Calu3 (cell line): Measurements from ENCODE around the gene VPS41. TPM values are rescaled to one million over a fixed set of nuclear protein-coding genes. Genes with fewer than 3 reads are reported as not detected.
A peak's percentile ranks its signal among the peaks of the same experiment; 100 is the strongest.

ENCODE experiments used
- BruUV-seq: library from RNA; stranded (reverse); fragments of 400-500 nt; replicated peaks from 2 replicates; lab custom pipeline; 2021; lab: Mats Ljungman, UMichigan
- CTCF ChIA-PET: fragments of 300-600 bp; sonication (Branson Sonifier 250); formaldehyde crosslinking; loops from one replicate; lab custom pipeline; 2022; ENCODE audit warnings: antibody characterized with exemption; lab: Charles Lee
- DNase-seq: peaks from one replicate; pipeline ENCODE4 v3.0.0; 2022
- H3K27ac Mint-ChIP-seq: one replicate; pipeline ENCODE4 v1.8.0; 2022; ENCODE audit warnings: mixed read lengths; ENCODE audit not compliant: unreplicated experiment
- H3K27me3 Mint-ChIP-seq: one replicate; pipeline ENCODE4 v1.8.0; 2022; ENCODE audit warnings: mixed read lengths; ENCODE audit not compliant: unreplicated experiment
- H3K36me3 Mint-ChIP-seq: one replicate; pipeline ENCODE4 v1.8.0; 2022; ENCODE audit warnings: mild to moderate bottlenecking, moderate library complexity, mixed read lengths; ENCODE audit not compliant: insufficient read depth, unreplicated experiment
- H3K4me1 Mint-ChIP-seq: one replicate; pipeline ENCODE4 v1.8.0; 2022; ENCODE audit warnings: mild to moderate bottlenecking, low read depth, mixed read lengths; ENCODE audit not compliant: unreplicated experiment
- H3K4me3 Mint-ChIP-seq: one replicate; pipeline ENCODE4 v1.8.0; 2022; ENCODE audit warnings: mild to moderate bottlenecking, low read depth, moderate library complexity, mixed read lengths; ENCODE audit not compliant: unreplicated experiment
- H3K9me3 Mint-ChIP-seq: one replicate; pipeline ENCODE4 v1.8.0; 2022; ENCODE audit warnings: low read depth, mixed read lengths; ENCODE audit not compliant: unreplicated experiment
- intact Hi-C: fragments of 100-400 bp; cut with micrococcal nuclease; formaldehyde crosslinking; loops from one replicate; pipeline ENCODE4 v1.10.0; 2022; ENCODE audit not compliant: unreplicated experiment
- total RNA-seq: library from RNA; stranded (reverse); gene quantifications from 2 replicates; pipeline ENCODE4 v1.2.3, GENCODE V29; 2022
- TF ChIP-seq, protein P1 (sequence below): fragments of 200-600 bp; IDR thresholded peaks from one replicate; pipeline ENCODE4 v1.8.0; 2022; ENCODE audit warnings: antibody characterized with exemption; ENCODE audit not compliant: unreplicated experiment

Gene VPS41
- total RNA-seq, 1 experiment from 2014 or later: 292 TPM

DNA sequence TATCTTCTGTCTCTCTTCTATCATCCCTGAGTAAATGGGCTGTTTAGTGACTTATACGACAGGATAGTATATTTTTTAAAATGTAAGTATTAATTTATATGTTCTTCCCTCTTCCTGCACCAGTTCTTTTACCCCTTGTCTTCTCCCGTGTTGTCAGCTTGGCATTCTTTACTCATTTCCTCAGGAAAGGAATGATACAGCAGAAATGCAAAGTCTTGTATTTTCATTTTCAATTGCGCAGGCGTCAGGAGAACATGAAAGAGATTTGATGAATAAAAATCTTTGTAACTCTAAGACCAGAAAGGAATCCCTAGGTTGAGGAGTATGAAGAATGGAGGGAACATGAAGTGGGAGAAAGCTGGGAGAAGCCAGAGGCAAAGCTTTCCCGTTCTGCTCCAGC, 18.8 kb upstream of the VPS41 start:
- no peak overlapping the region for H3K27ac Mint-ChIP-seq
- no peak for DNase-seq
- TF ChIP-seq, protein P1, sequence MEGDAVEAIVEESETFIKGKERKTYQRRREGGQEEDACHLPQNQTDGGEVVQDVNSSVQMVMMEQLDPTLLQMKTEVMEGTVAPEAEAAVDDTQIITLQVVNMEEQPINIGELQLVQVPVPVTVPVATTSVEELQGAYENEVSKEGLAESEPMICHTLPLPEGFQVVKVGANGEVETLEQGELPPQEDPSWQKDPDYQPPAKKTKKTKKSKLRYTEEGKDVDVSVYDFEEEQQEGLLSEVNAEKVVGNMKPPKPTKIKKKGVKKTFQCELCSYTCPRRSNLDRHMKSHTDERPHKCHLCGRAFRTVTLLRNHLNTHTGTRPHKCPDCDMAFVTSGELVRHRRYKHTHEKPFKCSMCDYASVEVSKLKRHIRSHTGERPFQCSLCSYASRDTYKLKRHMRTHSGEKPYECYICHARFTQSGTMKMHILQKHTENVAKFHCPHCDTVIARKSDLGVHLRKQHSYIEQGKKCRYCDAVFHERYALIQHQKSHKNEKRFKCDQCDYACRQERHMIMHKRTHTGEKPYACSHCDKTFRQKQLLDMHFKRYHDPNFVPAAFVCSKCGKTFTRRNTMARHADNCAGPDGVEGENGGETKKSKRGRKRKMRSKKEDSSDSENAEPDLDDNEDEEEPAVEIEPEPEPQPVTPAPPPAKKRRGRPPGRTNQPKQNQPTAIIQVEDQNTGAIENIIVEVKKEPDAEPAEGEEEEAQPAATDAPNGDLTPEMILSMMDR: no peak
- CTCF ChIA-PET: interaction anchor here (0.7 kb wide), 1 partner anchor 622 kb away, joined by 3 read pairs; no protein-coding TSS in a partner anchor
- H3K9me3 Mint-ChIP-seq: no peaks in the 10 kb centered on the region
- H3K27me3 Mint-ChIP-seq: no peaks in the 10 kb centered on the region
- H3K4me3 Mint-ChIP-seq: no peak overlapping the region
- BruUV-seq: no TSS peak
- H3K36me3 Mint-ChIP-seq: peaks cover 11% of the 10 kb centered on the region
- intact Hi-C loops: no loop called here
- H3K4me1 Mint-ChIP-seq: peaks cover 44% of the 10 kb centered on the region

DNA sequence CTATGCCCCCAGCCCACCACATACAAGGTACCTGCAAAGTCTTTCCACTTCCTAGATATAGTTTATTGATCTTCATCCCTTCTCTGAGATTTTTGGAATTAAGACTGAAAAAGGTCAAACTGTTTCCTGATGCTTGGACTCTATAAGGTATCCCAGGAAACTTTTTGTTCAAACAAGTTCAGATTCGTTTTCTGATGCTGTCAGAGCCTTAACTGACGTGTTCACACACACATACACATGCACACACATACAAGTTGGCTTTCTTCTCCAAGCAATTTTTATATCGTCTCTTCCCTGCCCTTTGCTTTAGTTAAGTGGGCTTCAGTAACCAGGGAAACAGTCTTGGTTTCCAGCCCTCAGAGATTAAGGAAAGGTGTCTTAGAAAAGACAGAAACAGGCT, 11.7 kb upstream of the VPS41 start:
- H3K4me3 Mint-ChIP-seq: no peak overlapping the region
- H3K27me3 Mint-ChIP-seq: no peaks in the 10 kb centered on the region
- H3K36me3 Mint-ChIP-seq: no peaks in the 10 kb centered on the region
- DNase-seq: no peak
- TF ChIP-seq, protein P1: no peak
- intact Hi-C loops: no loop called here
- H3K4me1 Mint-ChIP-seq: peaks cover 14% of the 10 kb centered on the region
- CTCF ChIA-PET: no interaction called here
- no peaks in the 10 kb centered on the region for H3K9me3 Mint-ChIP-seq
- no TSS peak for BruUV-seq
- H3K27ac Mint-ChIP-seq: no peak overlapping the region

DNA sequence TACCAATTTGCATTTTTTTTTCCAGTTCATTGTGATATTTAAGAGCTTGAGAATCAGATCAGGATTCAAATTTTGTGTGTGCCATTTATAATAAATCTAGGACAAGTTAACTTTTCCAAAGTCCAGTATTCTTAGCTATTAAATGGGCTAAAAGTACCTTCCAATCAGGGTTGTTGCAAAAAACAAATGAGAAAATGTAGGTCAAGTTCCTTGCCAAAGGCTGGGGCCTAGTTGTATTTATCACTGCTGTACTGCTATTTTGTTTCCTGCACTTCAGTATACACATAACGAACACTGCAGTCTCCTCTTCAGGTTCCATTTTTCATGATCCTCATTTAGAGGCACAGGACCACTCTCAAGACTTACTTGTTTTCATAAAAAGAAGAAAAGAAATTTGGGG, 7.4 kb upstream of the VPS41 start:
- no peak for DNase-seq
- TF ChIP-seq, protein P1: no peak
- Mint-ChIP-seq H3K36me3 (no peaks in the 10 kb centered on the region), H3K4me1 (peaks cover 27% of the 10 kb centered on the region), H3K4me3 (no peak overlapping the region), H3K27ac (no peak overlapping the region), H3K27me3 (no peaks in the 10 kb centered on the region), H3K9me3 (no peaks in the 10 kb centered on the region)
- CTCF ChIA-PET: no interaction called here
- BruUV-seq: no TSS peak
- intact Hi-C loops: no loop called here

DNA sequence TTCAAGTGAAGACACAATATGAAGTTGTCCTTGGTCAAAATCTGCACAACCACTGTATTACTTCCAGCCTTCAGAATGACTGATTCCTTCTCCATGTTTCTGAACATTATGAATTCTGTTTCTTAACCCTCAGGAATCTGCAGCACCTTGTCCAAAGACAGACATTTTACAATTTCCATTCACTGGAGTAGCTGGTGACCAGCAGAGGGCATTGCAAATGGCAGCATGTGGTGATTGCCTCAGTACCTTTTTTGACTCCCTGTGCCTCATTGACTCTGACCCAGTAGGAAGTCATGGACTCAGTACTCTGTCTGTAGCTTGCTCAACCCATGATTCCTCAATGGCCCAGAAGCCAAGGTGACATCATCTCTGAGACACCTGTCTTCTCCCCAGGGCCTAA, 879 bp upstream of the VPS41 start:
- Mint-ChIP-seq H3K27me3 (no peaks in the 10 kb centered on the region), H3K4me1 (peaks cover 40% of the 10 kb centered on the region), H3K27ac (no peak overlapping the region), H3K36me3 (peaks cover 13% of the 10 kb centered on the region), H3K9me3 (no peaks in the 10 kb centered on the region), H3K4me3 (no peak overlapping the region)
- intact Hi-C loops: loop anchor here (2.0 to 5.0 kb wide), 2 partner anchors 47 to 83 kb away; no protein-coding TSS in a partner anchor
- CTCF ChIA-PET: interaction anchor here (0.6 to 2.5 kb wide), 6 partner anchors 8 to 1283 kb away, joined by 3 to 11 read pairs (median 6); no protein-coding TSS in a partner anchor
- no TSS peak for BruUV-seq
- DNase-seq: no peak
- TF ChIP-seq, protein P1: peak; percentile 21
